Metanephros (tissue), 2 donors: ENCODE measurements around the gene MMP12. TPM values are rescaled to one million over a fixed set of nuclear protein-coding genes. Genes with fewer than 3 reads are reported as not detected.

ENCODE experiments used
- small RNA-seq: library from RNA; depleted of rRNA; stranded (forward); fragments of <200 nt; gene quantifications from one replicate; pipeline ENCODE3, GENCODE V24; 2014; ENCODE audit warnings: low replicate concordance
- total RNA-seq: library from RNA; depleted of rRNA; stranded (reverse); fragments of >200 nt; gene quantifications from one replicate; pipeline ENCODE4 v1.2.3, GENCODE V29; 2014

MMP12 gene
- total RNA-seq: 1.6 TPM

GRCh38 chr11:102874852-102875251 lies at the start of gene MMP12:
MMP12 (minus strand) TSS chr11:102874982; CDS start chr11:102874937, 45 bp downstream.

GRCh38 chr11:102843489-102843888 lies 31.3 kb downstream of the MMP12 start, which contains the start of gene MMP3:
MMP3 (minus strand) TSS chr11:102843609; CDS start chr11:102843546, 63 bp downstream.

Small RNA genes within 50 kb of the gene (small RNA-seq; reads per million reads assigned to genes)
- not detected for gene RNU7-159P

Other genes with a start within 250 kb of the MMP12 start
- gene MMP20, start 249.7 kb downstream of the MMP12 start, total RNA-seq: not detected
- not detected for gene MMP27, start 169.2 kb downstream of the MMP12 start, total RNA-seq
- 2.8 TPM for gene MMP8, start 150.0 kb downstream of the MMP12 start, total RNA-seq
- 0.12 TPM for gene MMP10, start 94.4 kb downstream of the MMP12 start, total RNA-seq
- 0.06 TPM for gene MMP1, start 76.8 kb downstream of the MMP12 start, total RNA-seq
- gene MMP3, start 31.4 kb downstream of the MMP12 start, total RNA-seq: not detected
- not detected for gene MMP13, start 80.8 kb upstream of the MMP12 start, total RNA-seq
- 35.4 TPM for gene DCUN1D5, start 217.2 kb upstream of the MMP12 start, total RNA-seq
- gene DYNC2H1, start 234.4 kb upstream of the MMP12 start, total RNA-seq: 51.5 TPM